C1 segment of cervical spinal cord (tissue), 14 donors: Measurements from ENCODE around the gene GPRC5B.

Source experiments
- DNase-seq, 14 donors: peaks; one replicate each; lab custom pipeline; 2025; lab: John Stamatoyannopoulos, UW

GPRC5B gene

GRCh38 chr16:19872179-19872863 lies 12.3 kb downstream of the GPRC5B start:
- DNase-seq: peak in 12 of 14 donors; percentile 32 to 86 (median 64)

GRCh38 chr16:19871721-19872120 lies 12.9 kb downstream of the GPRC5B start:
- peak in 1 of 14 donors; percentile 30 for DNase-seq

GRCh38 chr16:19868421-19868820 lies 16.2 kb downstream of the GPRC5B start:
- DNase-seq: peak in 2 of 14 donors; percentile 13

GRCh38 chr16:19864566-19864965 lies 20.1 kb downstream of the GPRC5B start:
- peak in 3 of 14 donors; percentile 11 to 68 (median 51) for DNase-seq

GRCh38 chr16:19863990-19864389 lies 20.7 kb downstream of the GPRC5B start:
- peak in 1 of 14 donors; percentile 13 for DNase-seq

GRCh38 chr16:19861811-19862327 lies 22.8 kb downstream of the GPRC5B start:
- peak in 12 of 14 donors; percentile 59 to 91 (median 83) for DNase-seq

GRCh38 chr16:19861133-19861532 lies 23.5 kb downstream of the GPRC5B start:
- DNase-seq: peak in 1 of 14 donors; percentile 61

GRCh38 chr16:19860166-19861041 lies 24.2 kb downstream of the GPRC5B start:
- peak in 5 of 14 donors; percentile 25 to 72 (median 36) for DNase-seq

- peak in 1 of 14 donors; percentile 24 for DNase-seq
These were observed 25.0 kb downstream of the GPRC5B start for GRCh38 chr16:19859603-19860002.

GRCh38 chr16:19859166-19859565 lies 25.5 kb downstream of the GPRC5B start:
- no peak for DNase-seq

- DNase-seq: peak in 3 of 14 donors; percentile 16 to 36 (median 21)
These were observed 26.2 kb downstream of the GPRC5B start for GRCh38 chr16:19858340-19859018.

GRCh38 chr16:19857593-19858339 lies 26.9 kb downstream of the GPRC5B start:
- DNase-seq: no peak

GRCh38 chr16:19856120-19856519 lies 28.5 kb downstream of the GPRC5B start:
- DNase-seq: no peak

GRCh38 chr16:19854543-19854876 lies 30.1 kb downstream of the GPRC5B start:
- DNase-seq: no peak

- peak in 3 of 14 donors; percentile 15 to 26 (median 22) for DNase-seq
These were observed 30.7 kb downstream of the GPRC5B start for GRCh38 chr16:19853742-19854542.

- DNase-seq: no peak
These were observed 31.4 kb downstream of the GPRC5B start for GRCh38 chr16:19853132-19853741.

- peak in 10 of 14 donors; percentile 32 to 93 (median 56) for DNase-seq
These were observed 33.2 kb downstream of the GPRC5B start for GRCh38 chr16:19851476-19851875.

- no peak for DNase-seq
These were observed 34.4 kb downstream of the GPRC5B start for GRCh38 chr16:19850131-19850817.

GRCh38 chr16:19848756-19849155 lies 35.9 kb downstream of the GPRC5B start:
- DNase-seq: no peak
